Measurements from ENCODE around the gene TLR4.
A peak's percentile ranks its signal among the peaks of the same experiment; 100 is the strongest.

TLR4 gene

GRCh38 chr9:117704024-117704575 is at the start of gene TLR4:
Gene TLR4, plus strand, starts transcription at chr9:117704403. Its CDS starts 70 bp downstream, at chr9:117704473.
- peak; percentile 46 for DNase-seq (ENCODE audit: low spot score)

- no peak for DNase-seq (ENCODE audit: low spot score)
Observed at GRCh38 chr9:117656002-117656401, 48.2 kb upstream of the TLR4 start.

- DNase-seq (ENCODE audit: low spot score): no peak
Observed at GRCh38 chr9:117662651-117663050, 41.6 kb upstream of the TLR4 start.

GRCh38 chr9:117664419-117664818 is 39.8 kb upstream of the TLR4 start:
- DNase-seq (ENCODE audit: low spot score): no peak

- peak; percentile 53 for DNase-seq (ENCODE audit: low spot score)
Observed at GRCh38 chr9:117665601-117666385, 38.4 kb upstream of the TLR4 start.

GRCh38 chr9:117671468-117671867 is 32.7 kb upstream of the TLR4 start:
- no peak for DNase-seq (ENCODE audit: low spot score)

GRCh38 chr9:117672369-117672768 is 31.8 kb upstream of the TLR4 start:
- DNase-seq (ENCODE audit: low spot score): no peak

- no peak for DNase-seq (ENCODE audit: low spot score)
Observed at GRCh38 chr9:117677572-117677971, 26.6 kb upstream of the TLR4 start.

- DNase-seq (ENCODE audit: low spot score): peak; percentile 40
Observed at GRCh38 chr9:117678871-117679270, 25.3 kb upstream of the TLR4 start.

GRCh38 chr9:117679416-117679815 is 24.8 kb upstream of the TLR4 start:
- DNase-seq (ENCODE audit: low spot score): no peak

GRCh38 chr9:117681888-117682287 is 22.3 kb upstream of the TLR4 start:
- no peak for DNase-seq (ENCODE audit: low spot score)

- DNase-seq (ENCODE audit: low spot score): no peak
Observed at GRCh38 chr9:117682955-117683710, 21.1 kb upstream of the TLR4 start.

- DNase-seq (ENCODE audit: low spot score): peak; percentile 33
Observed at GRCh38 chr9:117687532-117687931, 16.7 kb upstream of the TLR4 start.

GRCh38 chr9:117691367-117691766 is 12.8 kb upstream of the TLR4 start:
- DNase-seq (ENCODE audit: low spot score): no peak

GRCh38 chr9:117696154-117696553 is 8.0 kb upstream of the TLR4 start:
- DNase-seq (ENCODE audit: low spot score): no peak

GRCh38 chr9:117697046-117697445 is 7.2 kb upstream of the TLR4 start:
- DNase-seq (ENCODE audit: low spot score): no peak

GRCh38 chr9:117703537-117703936 is 666 bp upstream of the TLR4 start:
- no peak for DNase-seq (ENCODE audit: low spot score)

- no peak for DNase-seq (ENCODE audit: low spot score)
Observed at GRCh38 chr9:117704597-117704996, 394 bp downstream of the TLR4 start.

GRCh38 chr9:117705386-117705785 is 1.2 kb downstream of the TLR4 start:
- no peak for DNase-seq (ENCODE audit: low spot score)

GRCh38 chr9:117706421-117707116 is 2.4 kb downstream of the TLR4 start:
- no peak for DNase-seq (ENCODE audit: low spot score)

GRCh38 chr9:117707561-117707960 is 3.4 kb downstream of the TLR4 start:
- no peak for DNase-seq (ENCODE audit: low spot score)

GRCh38 chr9:117709936-117710335 is 5.7 kb downstream of the TLR4 start:
- no peak for DNase-seq (ENCODE audit: low spot score)

Measured in LoVo (cell line).